ENCODE measurements around the gene ZNF3. TPM values are rescaled to one million over a fixed set of nuclear protein-coding genes. Genes with fewer than 3 reads are reported as not detected.

The ZNF3 gene
- total and polyA plus RNA-seq, 3 donors from 2014 or later, result 23.4 to 27.7 (median 24.7) TPM

- peaks cover 4% of the 10 kb centered on the region for H3K4me1 ChIP-seq
- H3K27me3 ChIP-seq, result no peaks in the 10 kb centered on the region
- H3K27ac ChIP-seq, result no peak overlapping the region
- DNase-seq, result no peak
- no peaks in the 10 kb centered on the region for H3K9me3 ChIP-seq
- WGBS, 2 donors, result 91 to 96% methylated on average over 4 of the region's 4 CpGs
- intact Hi-C loops (cut with DNase I; ENCODE audit: low total_unique reads), result no loop called here
- no peak overlapping the region for H3K4me3 ChIP-seq
- TF ChIP-seq CTCF (IDR thresholded peaks at IDR 0.05) (no peak), POLR2A (IDR thresholded peaks at IDR 0.05) (no peak)
- peaks cover 2% of the 10 kb centered on the region for H3K36me3 ChIP-seq (ENCODE audit: low read depth, missing control alignments)
Observed at GRCh38 chr7:100063376-100063775, 18.1 kb downstream of the ZNF3 start.

- intact Hi-C loops (cut with DNase I; ENCODE audit: low total_unique reads), result no loop called here
- no peaks in the 10 kb centered on the region for H3K36me3 ChIP-seq (ENCODE audit: low read depth, missing control alignments)
- no peak for TF ChIP-seq POLR2A (IDR thresholded peaks at IDR 0.05)
- TF ChIP-seq CTCF (IDR thresholded peaks at IDR 0.05), result no peak
- 94% methylated on average over 11 of the region's 11 CpGs for WGBS, 2 donors
- H3K4me3 ChIP-seq, result no peak overlapping the region
- peaks cover 4% of the 10 kb centered on the region for H3K4me1 ChIP-seq
- no peak overlapping the region for H3K27ac ChIP-seq
- no peaks in the 10 kb centered on the region for H3K9me3 ChIP-seq
- H3K27me3 ChIP-seq, result no peaks in the 10 kb centered on the region
- no peak for DNase-seq
Observed at GRCh38 chr7:100061518-100062193, 19.9 kb downstream of the ZNF3 start.

- 73 to 91% methylated on average over 5 of the region's 5 CpGs for WGBS, 2 donors
- H3K36me3 ChIP-seq (ENCODE audit: low read depth, missing control alignments), result no peaks in the 10 kb centered on the region
- H3K9me3 ChIP-seq, result no peaks in the 10 kb centered on the region
- no peak overlapping the region for H3K4me3 ChIP-seq
- H3K27ac ChIP-seq, result no peak overlapping the region
- no peak for TF ChIP-seq POLR2A (IDR thresholded peaks at IDR 0.05)
- TF ChIP-seq CTCF (IDR thresholded peaks at IDR 0.05), result no peak
- no peak for DNase-seq
- no peaks in the 10 kb centered on the region for H3K4me1 ChIP-seq
- intact Hi-C loops (cut with DNase I; ENCODE audit: low total_unique reads), result no loop called here
- H3K27me3 ChIP-seq, result no peaks in the 10 kb centered on the region
Observed at GRCh38 chr7:100059251-100059739, 22.2 kb downstream of the ZNF3 start.

GRCh38 chr7:100057006-100057405 lies 24.5 kb downstream of the ZNF3 start:
- H3K27me3 ChIP-seq, result no peaks in the 10 kb centered on the region
- intact Hi-C loops (cut with DNase I; ENCODE audit: low total_unique reads), result no loop called here
- peaks cover 9% of the 10 kb centered on the region for H3K4me1 ChIP-seq
- no peak overlapping the region for H3K27ac ChIP-seq
- no peaks in the 10 kb centered on the region for H3K9me3 ChIP-seq
- whole genome bisulfite sequencing, 2 donors, result 96 to 98% methylated on average over 6 to 10 of the region's 10 CpGs
- no peak for DNase-seq
- TF ChIP-seq CTCF (IDR thresholded peaks at IDR 0.05) (no peak), POLR2A (IDR thresholded peaks at IDR 0.05) (no peak)
- no peak overlapping the region for H3K4me3 ChIP-seq
- H3K36me3 ChIP-seq (ENCODE audit: low read depth, missing control alignments), result no peaks in the 10 kb centered on the region

GRCh38 chr7:100053215-100053614 lies 28.3 kb downstream of the ZNF3 start:
- 37 to 55% methylated on average over 3 of the region's 3 CpGs for WGBS, 2 donors
- peaks cover 24% of the 10 kb centered on the region for H3K4me1 ChIP-seq
- H3K4me3 ChIP-seq, result no peak overlapping the region
- intact Hi-C loops (cut with DNase I; ENCODE audit: low total_unique reads), result no loop called here
- no peaks in the 10 kb centered on the region for H3K9me3 ChIP-seq
- peak; percentile 47 for DNase-seq
- no peaks in the 10 kb centered on the region for H3K36me3 ChIP-seq (ENCODE audit: low read depth, missing control alignments)
- H3K27me3 ChIP-seq, result no peaks in the 10 kb centered on the region
- no peak overlapping the region for H3K27ac ChIP-seq
- TF ChIP-seq CTCF (IDR thresholded peaks at IDR 0.05), result peak in 2 of 3 experiments; percentile 26 to 27
- TF ChIP-seq POLR2A (IDR thresholded peaks at IDR 0.05), result no peak

Data from testis (tissue), 3 donors.